Mucosa of descending colon (tissue), 3 donors: Measurements from ENCODE around the gene ACAA2. TPM values are rescaled to one million over a fixed set of nuclear protein-coding genes. Genes with fewer than 3 reads are reported as not detected.
A peak's percentile ranks its signal among the peaks of the same experiment; 100 is the strongest.

Experiments
- ATAC-seq: fragments of 200-7000 bp; cut with Tn5 transposase; one replicate; pipeline ENCODE4 v1.9.1; 2020; ENCODE audit warnings: mild to moderate bottlenecking, moderate library complexity
- DNase-seq, 3 donors: peaks; one replicate each; pipeline ENCODE4 v3.0.0-alpha.2; 2020
- H3K36me3 ChIP-seq: fragments of 200-600 bp; one replicate; pipeline ENCODE4 v1.8.0; 2021; ENCODE audit warnings: low read depth, mild to moderate bottlenecking
- H3K4me1 ChIP-seq: fragments of 200-600 bp; one replicate; pipeline ENCODE4 v1.8.0; 2021; ENCODE audit warnings: low read depth, mild to moderate bottlenecking
- H3K4me3 ChIP-seq: fragments of 200-600 bp; one replicate; pipeline ENCODE4 v1.8.0; 2021; ENCODE audit warnings: mild to moderate bottlenecking
- H3K9me3 ChIP-seq: fragments of 200-600 bp; one replicate; pipeline ENCODE4 v1.8.0; 2021; ENCODE audit warnings: mild to moderate bottlenecking
- CTCF ChIP-seq: fragments of 200-600 bp; IDR thresholded peaks from one replicate; pipeline ENCODE4 v1.8.0; 2022; ENCODE audit warnings: antibody characterized with exemption, mild to moderate bottlenecking
- intact Hi-C, 2 donors: fragments of 100-400 bp; cut with DNase I in 1 of 2; cut with micrococcal nuclease in 1 of 2; formaldehyde crosslinking; loops; one replicate each; pipeline versions ENCODE4 v1.11.0 to v1.11.1; 2022; cut with DNase I, micrococcal nuclease
- total RNA-seq, 3 donors: library from RNA; stranded (reverse); fragmentation: NEBNext Ultra II Directional in 2 of 3; extraction: Animal tissue kit (Norgen Biotek cat#: 25700) in 2 of 3; gene quantifications; one replicate each; pipeline versions ENCODE4 v1.2.1 to v1.2.4, GENCODE V29; 2021 to 2023
- donor health status: DM: no; HTN: no; CAD: no; lungs with moderate emphysema.
- donor health status: DM: no; HTN: no; CAD: no.
- donor health status: DM: no; HTN: yes; CAD: no.

ACAA2 gene
- total RNA-seq, 3 donors from 2014 or later: 148 to 332 (median 281) TPM

- ATAC-seq (no peak), DNase-seq (no peak)
- Histone ChIP-seq H3K4me3 (no peak overlapping the region), H3K9me3 (no peaks in the 10 kb centered on the region), H3K36me3 (no peaks in the 10 kb centered on the region), H3K4me1 (peaks cover 16% of the 10 kb centered on the region)
- no peak for TF ChIP-seq CTCF
- intact Hi-C loops: no loop called here
These were observed 34.8 kb upstream of the ACAA2 start for GRCh38 chr18:49848115-49848514.

GRCh38 chr18:49847524-49847923 is 34.2 kb upstream of the ACAA2 start:
- H3K4me3 ChIP-seq: no peak overlapping the region
- peaks cover 16% of the 10 kb centered on the region for H3K4me1 ChIP-seq
- DNase-seq (no peak), ATAC-seq (no peak)
- H3K9me3 ChIP-seq: no peaks in the 10 kb centered on the region
- TF ChIP-seq CTCF: no peak
- no peaks in the 10 kb centered on the region for H3K36me3 ChIP-seq
- intact Hi-C loops: no loop called here

- H3K9me3 ChIP-seq: no peaks in the 10 kb centered on the region
- no peaks in the 10 kb centered on the region for H3K36me3 ChIP-seq
- intact Hi-C loops: no loop called here
- no peak for DNase-seq
- no peak overlapping the region for H3K4me3 ChIP-seq
- TF ChIP-seq CTCF: no peak
- ATAC-seq: no peak
- peaks cover 16% of the 10 kb centered on the region for H3K4me1 ChIP-seq
These were observed 33.6 kb upstream of the ACAA2 start for GRCh38 chr18:49846718-49847470.

GRCh38 chr18:49846361-49846662 is 33.0 kb upstream of the ACAA2 start:
- intact Hi-C loops: no loop called here

GRCh38 chr18:49845629-49846360 is 32.5 kb upstream of the ACAA2 start:
- DNase-seq (no peak), ATAC-seq (no peak)
- no peak overlapping the region for H3K4me3 ChIP-seq
- intact Hi-C loops: no loop called here
- no peaks in the 10 kb centered on the region for H3K36me3 ChIP-seq
- no peaks in the 10 kb centered on the region for H3K9me3 ChIP-seq
- peaks cover 16% of the 10 kb centered on the region for H3K4me1 ChIP-seq
- no peak for TF ChIP-seq CTCF

More at GRCh38 chr18:49846361-49846662, 33.0 kb upstream of the ACAA2 start:
- Histone ChIP-seq H3K9me3 (no peaks in the 10 kb centered on the region), H3K4me1 (peaks cover 16% of the 10 kb centered on the region), H3K36me3 (no peaks in the 10 kb centered on the region), H3K4me3 (no peak overlapping the region)
- DNase-seq: peak in 1 of 3 donors; percentile 31
- TF ChIP-seq CTCF: no peak
- ATAC-seq: peak; percentile 9
